ENCODE results near the gene TAPT1. TPM values are rescaled to one million over a fixed set of nuclear protein-coding genes. Genes with fewer than 3 reads are reported as not detected.

Gene TAPT1
- total RNA-seq, 1 experiment from 2014 or later, result 13.8 TPM

DNA sequence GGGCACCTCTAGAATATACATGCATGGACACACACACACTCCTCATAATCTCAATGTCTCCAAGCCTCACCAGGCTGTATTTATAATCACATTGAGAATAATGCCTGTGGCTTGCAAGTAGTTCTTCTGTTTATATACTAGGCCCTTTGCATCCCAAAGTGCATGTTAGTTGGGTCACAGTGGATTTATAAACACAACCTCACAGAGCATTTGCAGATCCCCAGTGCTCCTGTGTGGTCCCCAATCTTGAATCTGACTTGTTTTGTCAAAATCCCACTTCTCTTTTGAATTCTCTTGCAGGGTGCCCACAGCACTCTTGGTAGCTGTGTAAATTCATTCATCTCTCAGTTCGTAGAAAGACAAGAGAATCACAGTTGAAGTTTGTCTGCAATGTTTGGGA, 92.9 kb downstream of the TAPT1 start:
- ChIA-PET POLR2A (ENCODE audit: unreplicated experiment) (no interaction called here), CTCF (no interaction called here)
- H3K36me3 ChIP-seq (ENCODE audit: low read depth), result no peaks in the 10 kb centered on the region
- no peaks in the 10 kb centered on the region for H3K4me1 ChIP-seq (replicated peaks; ENCODE audit: insufficient read depth)
- no peak overlapping the region for H3K4me3 ChIP-seq
- H3K9me3 ChIP-seq (ENCODE audit: insufficient read depth, low read depth), result no peaks in the 10 kb centered on the region
- no peaks in the 10 kb centered on the region for H3K9me2 ChIP-seq (ENCODE audit: insufficient read depth)
- H3K27ac ChIP-seq, result no peak overlapping the region
- BruUV-seq (replicated peaks), result no TSS peak
- no peaks in the 10 kb centered on the region for H3F3A ChIP-seq (ENCODE audit: insufficient read depth, low read depth)
- no peaks in the 10 kb centered on the region for H4K20me1 ChIP-seq (ENCODE audit: insufficient read depth)
- no peak overlapping the region for H3K4me2 ChIP-seq
- no peaks in the 10 kb centered on the region for H3K79me2 ChIP-seq (ENCODE audit: low read depth)
- no peak for DNase-seq
- intact Hi-C loops (cut with micrococcal nuclease; ENCODE audit: unreplicated experiment), result no loop called here
- no peak for TF ChIP-seq EZH2 (IDR thresholded peaks at IDR 0.05; ENCODE audit: low read depth)
- TF ChIP-seq, protein P1, sequence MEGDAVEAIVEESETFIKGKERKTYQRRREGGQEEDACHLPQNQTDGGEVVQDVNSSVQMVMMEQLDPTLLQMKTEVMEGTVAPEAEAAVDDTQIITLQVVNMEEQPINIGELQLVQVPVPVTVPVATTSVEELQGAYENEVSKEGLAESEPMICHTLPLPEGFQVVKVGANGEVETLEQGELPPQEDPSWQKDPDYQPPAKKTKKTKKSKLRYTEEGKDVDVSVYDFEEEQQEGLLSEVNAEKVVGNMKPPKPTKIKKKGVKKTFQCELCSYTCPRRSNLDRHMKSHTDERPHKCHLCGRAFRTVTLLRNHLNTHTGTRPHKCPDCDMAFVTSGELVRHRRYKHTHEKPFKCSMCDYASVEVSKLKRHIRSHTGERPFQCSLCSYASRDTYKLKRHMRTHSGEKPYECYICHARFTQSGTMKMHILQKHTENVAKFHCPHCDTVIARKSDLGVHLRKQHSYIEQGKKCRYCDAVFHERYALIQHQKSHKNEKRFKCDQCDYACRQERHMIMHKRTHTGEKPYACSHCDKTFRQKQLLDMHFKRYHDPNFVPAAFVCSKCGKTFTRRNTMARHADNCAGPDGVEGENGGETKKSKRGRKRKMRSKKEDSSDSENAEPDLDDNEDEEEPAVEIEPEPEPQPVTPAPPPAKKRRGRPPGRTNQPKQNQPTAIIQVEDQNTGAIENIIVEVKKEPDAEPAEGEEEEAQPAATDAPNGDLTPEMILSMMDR (conservative IDR thresholded peaks at IDR 0.05), result no peak
- no peaks in the 10 kb centered on the region for H3K27me3 ChIP-seq (ENCODE audit: insufficient read depth, low read depth)
- no peak overlapping the region for H2AFZ ChIP-seq

DNA sequence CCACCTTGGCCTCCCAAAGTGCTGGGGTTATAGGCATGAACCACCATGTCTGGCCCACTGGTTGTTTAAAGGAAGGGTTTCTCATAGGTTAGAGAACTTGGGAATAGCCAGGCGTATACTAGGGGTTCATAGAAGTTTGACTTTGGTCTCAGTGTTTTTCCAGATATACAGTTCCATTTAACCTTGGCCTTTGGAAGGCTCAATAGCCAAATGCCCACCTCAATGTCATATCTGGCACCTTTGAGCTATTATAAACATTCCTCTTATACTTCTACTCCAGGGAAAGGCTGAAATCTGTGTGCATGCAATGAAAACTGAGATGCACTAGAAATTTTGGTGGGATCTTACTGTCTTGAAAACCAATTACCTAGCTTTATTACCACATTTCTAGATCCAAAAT, 95.0 kb downstream of the TAPT1 start:
- Histone ChIP-seq H3K9me3 (ENCODE audit: insufficient read depth, low read depth) (no peaks in the 10 kb centered on the region), H3F3A (ENCODE audit: insufficient read depth, low read depth) (no peaks in the 10 kb centered on the region), H3K27ac (no peak overlapping the region), H3K4me2 (no peak overlapping the region), H3K36me3 (ENCODE audit: low read depth) (no peaks in the 10 kb centered on the region), H3K9me2 (ENCODE audit: insufficient read depth) (no peaks in the 10 kb centered on the region), H2AFZ (no peak overlapping the region), H4K20me1 (ENCODE audit: insufficient read depth) (no peaks in the 10 kb centered on the region), H3K27me3 (ENCODE audit: insufficient read depth, low read depth) (no peaks in the 10 kb centered on the region), H3K79me2 (ENCODE audit: low read depth) (no peaks in the 10 kb centered on the region), H3K4me3 (no peak overlapping the region), H3K4me1 (replicated peaks; ENCODE audit: insufficient read depth) (no peaks in the 10 kb centered on the region)
- ChIA-PET POLR2A (ENCODE audit: unreplicated experiment) (no interaction called here), CTCF (no interaction called here)
- no TSS peak for BruUV-seq (replicated peaks)
- intact Hi-C loops (cut with micrococcal nuclease; ENCODE audit: unreplicated experiment), result no loop called here
- no peak for TF ChIP-seq EZH2 (IDR thresholded peaks at IDR 0.05; ENCODE audit: low read depth)
- TF ChIP-seq, protein P1 (conservative IDR thresholded peaks at IDR 0.05), result no peak
- no peak for DNase-seq

DNA sequence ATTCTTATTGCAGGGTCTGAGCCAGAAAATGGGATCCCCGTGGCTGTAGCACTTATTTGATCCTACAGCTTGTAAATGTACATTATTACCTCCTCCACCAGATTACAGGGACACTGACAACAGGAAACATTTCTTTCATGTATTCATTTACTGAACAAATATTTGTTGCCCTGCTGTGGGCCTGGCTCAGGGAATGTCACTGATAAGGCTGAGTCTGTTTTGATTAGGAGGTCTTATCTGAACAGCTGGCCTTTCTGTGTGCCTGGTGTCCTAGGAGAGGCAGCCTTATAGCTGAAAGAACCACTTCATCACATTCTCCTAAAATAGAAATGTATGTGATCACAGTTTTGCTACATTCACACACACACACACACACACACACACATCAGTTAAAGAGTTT, 96.9 kb downstream of the TAPT1 start:
- ChIA-PET CTCF (no interaction called here), POLR2A (ENCODE audit: unreplicated experiment) (no interaction called here)
- no peaks in the 10 kb centered on the region for H3F3A ChIP-seq (ENCODE audit: insufficient read depth, low read depth)
- no peak overlapping the region for H3K4me2 ChIP-seq
- intact Hi-C loops (cut with micrococcal nuclease; ENCODE audit: unreplicated experiment), result no loop called here
- H2AFZ ChIP-seq, result no peak overlapping the region
- no peaks in the 10 kb centered on the region for H3K9me3 ChIP-seq (ENCODE audit: insufficient read depth, low read depth)
- H3K4me3 ChIP-seq, result no peak overlapping the region
- DNase-seq, result no peak
- no peaks in the 10 kb centered on the region for H3K9me2 ChIP-seq (ENCODE audit: insufficient read depth)
- BruUV-seq (replicated peaks), result no TSS peak
- H3K27me3 ChIP-seq (ENCODE audit: insufficient read depth, low read depth), result no peaks in the 10 kb centered on the region
- no peaks in the 10 kb centered on the region for H4K20me1 ChIP-seq (ENCODE audit: insufficient read depth)
- H3K79me2 ChIP-seq (ENCODE audit: low read depth), result no peaks in the 10 kb centered on the region
- H3K4me1 ChIP-seq (replicated peaks; ENCODE audit: insufficient read depth), result no peaks in the 10 kb centered on the region
- H3K27ac ChIP-seq, result no peak overlapping the region
- TF ChIP-seq EZH2 (IDR thresholded peaks at IDR 0.05; ENCODE audit: low read depth), result no peak
- TF ChIP-seq, protein P1 (conservative IDR thresholded peaks at IDR 0.05), result no peak
- H3K36me3 ChIP-seq (ENCODE audit: low read depth), result no peaks in the 10 kb centered on the region

Data from PC-9 (cell line).